ENCODE results near the gene PARP11.

Gene PARP11

DNA sequence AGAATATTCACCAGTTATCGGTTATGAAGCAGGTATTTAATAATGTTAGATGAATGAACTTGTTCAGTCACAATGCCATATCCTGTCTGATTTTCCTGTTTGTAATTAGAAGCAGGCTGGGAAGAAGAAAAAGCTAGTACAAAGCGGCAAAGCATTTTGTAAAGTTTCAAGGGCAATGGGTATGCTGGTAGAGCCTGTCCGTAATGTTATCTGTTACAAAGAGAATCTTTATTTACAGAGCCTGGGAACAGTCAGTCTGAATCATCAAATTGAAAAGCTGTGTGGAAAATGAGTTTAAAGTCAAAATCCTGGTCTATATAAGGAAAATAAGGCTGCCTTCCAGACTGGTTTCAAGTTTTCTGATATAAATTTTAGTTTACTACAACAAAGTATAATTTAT lies 40.5 kb downstream of the PARP11 start:
- Histone ChIP-seq H3K9me2 (ENCODE audit: low read depth, low read length) (no peaks in the 10 kb centered on the region), H3K9ac (ENCODE audit: low read length) (no peak overlapping the region), H3K9me3 (ENCODE audit: low read length) (no peaks in the 10 kb centered on the region), H3K27ac (ENCODE audit: low read depth, low read length, poor library complexity, severe bottlenecking) (no peak overlapping the region), H3F3A (ENCODE audit: insufficient read depth, low read length) (0 out of 2 replicates have a peak, but pooled peaks cover 3% of the 10 kb centered on the region), H3K36me3 (ENCODE audit: insufficient read depth, low read length) (no peaks in the 10 kb centered on the region), H4K20me1 (ENCODE audit: insufficient read depth, low read length) (peaks cover 5% of the 10 kb centered on the region; the same call in 1 of the 2 replicates), H3K4me2 (ENCODE audit: low read length) (no peak overlapping the region), H3K4me3 (ENCODE audit: low read depth, low read length, poor library complexity, severe bottlenecking) (no peak overlapping the region), H3K27me3 (ENCODE audit: insufficient read depth, low read length) (no peaks in the 10 kb centered on the region; the same call in 1 of the 2 replicates), H2AFZ (ENCODE audit: low read length) (no peak overlapping the region), H3K79me2 (ENCODE audit: insufficient read depth, low read length) (no peaks in the 10 kb centered on the region), H3K4me1 (ENCODE audit: insufficient read depth, low read length, severe bottlenecking) (no peaks in the 10 kb centered on the region)
- no peak for TF ChIP-seq EZH2 (IDR thresholded peaks at IDR 0.05; ENCODE audit: borderline replicate concordance, low read length)
- TF ChIP-seq, protein P1, sequence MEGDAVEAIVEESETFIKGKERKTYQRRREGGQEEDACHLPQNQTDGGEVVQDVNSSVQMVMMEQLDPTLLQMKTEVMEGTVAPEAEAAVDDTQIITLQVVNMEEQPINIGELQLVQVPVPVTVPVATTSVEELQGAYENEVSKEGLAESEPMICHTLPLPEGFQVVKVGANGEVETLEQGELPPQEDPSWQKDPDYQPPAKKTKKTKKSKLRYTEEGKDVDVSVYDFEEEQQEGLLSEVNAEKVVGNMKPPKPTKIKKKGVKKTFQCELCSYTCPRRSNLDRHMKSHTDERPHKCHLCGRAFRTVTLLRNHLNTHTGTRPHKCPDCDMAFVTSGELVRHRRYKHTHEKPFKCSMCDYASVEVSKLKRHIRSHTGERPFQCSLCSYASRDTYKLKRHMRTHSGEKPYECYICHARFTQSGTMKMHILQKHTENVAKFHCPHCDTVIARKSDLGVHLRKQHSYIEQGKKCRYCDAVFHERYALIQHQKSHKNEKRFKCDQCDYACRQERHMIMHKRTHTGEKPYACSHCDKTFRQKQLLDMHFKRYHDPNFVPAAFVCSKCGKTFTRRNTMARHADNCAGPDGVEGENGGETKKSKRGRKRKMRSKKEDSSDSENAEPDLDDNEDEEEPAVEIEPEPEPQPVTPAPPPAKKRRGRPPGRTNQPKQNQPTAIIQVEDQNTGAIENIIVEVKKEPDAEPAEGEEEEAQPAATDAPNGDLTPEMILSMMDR (IDR thresholded peaks at IDR 0.05; ENCODE audit: low read length), result no peak

DNA sequence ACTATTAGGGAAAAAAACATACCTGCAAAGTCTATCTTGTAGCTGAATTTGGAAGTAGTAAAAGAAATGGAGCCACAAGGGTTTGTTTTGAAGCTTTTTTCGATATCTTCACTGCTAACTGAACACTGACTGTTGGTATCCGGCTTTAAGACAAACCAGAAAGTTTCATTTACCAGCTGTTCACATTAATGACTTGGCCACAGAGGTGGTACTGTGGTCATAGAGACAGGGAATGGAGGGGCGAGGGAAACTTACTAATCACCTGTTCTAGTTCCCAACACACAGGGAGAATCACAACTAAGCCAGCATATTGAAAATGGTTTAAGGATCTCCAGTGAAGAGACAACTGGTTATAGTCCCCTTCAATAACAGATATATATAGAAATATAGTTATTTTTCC lies 44.3 kb downstream of the PARP11 start:
- Histone ChIP-seq H3K9me2 (ENCODE audit: low read depth, low read length) (no peaks in the 10 kb centered on the region), H3K79me2 (ENCODE audit: insufficient read depth, low read length) (no peaks in the 10 kb centered on the region), H3K4me2 (ENCODE audit: low read length) (no peak overlapping the region), H3F3A (ENCODE audit: insufficient read depth, low read length) (0 out of 2 replicates have a peak, but pooled peaks cover 3% of the 10 kb centered on the region), H3K27ac (ENCODE audit: low read depth, low read length, poor library complexity, severe bottlenecking) (no peak overlapping the region), H3K9me3 (ENCODE audit: low read length) (no peaks in the 10 kb centered on the region), H3K4me1 (ENCODE audit: insufficient read depth, low read length, severe bottlenecking) (no peaks in the 10 kb centered on the region), H2AFZ (ENCODE audit: low read length) (no peak overlapping the region), H3K27me3 (ENCODE audit: insufficient read depth, low read length) (no peaks in the 10 kb centered on the region), H3K4me3 (ENCODE audit: low read depth, low read length, poor library complexity, severe bottlenecking) (no peak overlapping the region), H3K36me3 (ENCODE audit: insufficient read depth, low read length) (no peaks in the 10 kb centered on the region), H4K20me1 (ENCODE audit: insufficient read depth, low read length) (peaks cover 5% of the 10 kb centered on the region; the same call in 1 of the 2 replicates), H3K9ac (ENCODE audit: low read length) (no peak overlapping the region)
- no peak for TF ChIP-seq EZH2 (IDR thresholded peaks at IDR 0.05; ENCODE audit: borderline replicate concordance, low read length)
- TF ChIP-seq, protein P1 (IDR thresholded peaks at IDR 0.05; ENCODE audit: low read length), result no peak

DNA sequence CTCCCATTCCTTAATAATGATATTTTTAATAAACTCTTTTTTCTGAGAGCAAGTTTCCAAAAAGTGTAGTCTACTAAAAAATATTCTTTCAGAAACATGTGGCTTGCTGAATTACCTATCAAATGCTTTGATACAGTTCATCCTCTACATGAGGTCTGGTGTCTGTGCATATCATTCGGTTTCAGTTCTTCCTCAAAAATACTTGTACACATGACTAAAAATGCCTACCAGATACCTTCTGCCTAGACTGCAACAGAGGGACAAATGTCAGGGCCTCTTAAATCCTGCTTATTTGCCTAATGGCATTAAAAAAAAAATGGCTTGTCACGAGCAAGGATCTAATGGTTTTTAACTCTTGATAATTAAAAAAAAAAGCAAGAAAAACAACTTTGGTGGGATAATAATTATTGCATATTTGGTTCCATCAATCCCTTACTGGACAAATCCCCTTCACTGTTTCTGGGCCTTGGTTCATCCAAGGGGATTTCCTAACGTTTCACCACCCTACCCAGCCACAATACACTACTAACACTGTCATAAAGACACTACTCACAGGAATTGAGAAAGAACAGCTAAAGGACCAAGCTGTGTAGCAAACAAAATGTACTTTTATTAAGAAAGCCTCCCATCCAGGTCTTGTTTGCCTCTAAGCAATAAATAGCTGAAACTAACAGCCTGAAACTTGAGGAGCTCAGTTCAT lies 45.7 kb downstream of the PARP11 start:
- Histone ChIP-seq H3K4me3 (ENCODE audit: low read depth, low read length, poor library complexity, severe bottlenecking) (no peak overlapping the region), H3K27me3 (ENCODE audit: insufficient read depth, low read length) (no peaks in the 10 kb centered on the region), H3K4me2 (ENCODE audit: low read length) (no peak overlapping the region), H4K20me1 (ENCODE audit: insufficient read depth, low read length) (peaks cover 2% of the 10 kb centered on the region; the same call in 1 of the 2 replicates), H3K9me3 (ENCODE audit: low read length) (no peaks in the 10 kb centered on the region), H2AFZ (ENCODE audit: low read length) (no peak overlapping the region), H3K27ac (ENCODE audit: low read depth, low read length, poor library complexity, severe bottlenecking) (no peak overlapping the region), H3K9me2 (ENCODE audit: low read depth, low read length) (no peaks in the 10 kb centered on the region), H3K36me3 (ENCODE audit: insufficient read depth, low read length) (no peaks in the 10 kb centered on the region), H3K79me2 (ENCODE audit: insufficient read depth, low read length) (no peaks in the 10 kb centered on the region), H3K9ac (ENCODE audit: low read length) (no peak overlapping the region), H3F3A (ENCODE audit: insufficient read depth, low read length) (0 out of 2 replicates have a peak, but pooled peaks cover 3% of the 10 kb centered on the region), H3K4me1 (ENCODE audit: insufficient read depth, low read length, severe bottlenecking) (no peaks in the 10 kb centered on the region)
- TF ChIP-seq, protein P1 (IDR thresholded peaks at IDR 0.05; ENCODE audit: low read length), result no peak
- no peak for TF ChIP-seq EZH2 (IDR thresholded peaks at IDR 0.05; ENCODE audit: borderline replicate concordance, low read length)
